DMS 273 treated with DMSO at 0.1 percent for 48 hours (cell line): ENCODE measurements around the gene STX12.

Experiments used
- DNase-seq: peaks from one replicate; lab custom pipeline; 2025; lab: John Stamatoyannopoulos, UW

The STX12 gene

GRCh38 chr1:27772932-27773825, at the start of gene STX12:
TSS of gene STX12 (plus strand) at chr1:27773219. CDS start at chr1:27773308, 89 bp downstream.
- peak; percentile 97 for DNase-seq

GRCh38 chr1:27724961-27725373, 48.1 kb upstream of the STX12 start:
- DNase-seq, result peak; percentile 66

DNA sequence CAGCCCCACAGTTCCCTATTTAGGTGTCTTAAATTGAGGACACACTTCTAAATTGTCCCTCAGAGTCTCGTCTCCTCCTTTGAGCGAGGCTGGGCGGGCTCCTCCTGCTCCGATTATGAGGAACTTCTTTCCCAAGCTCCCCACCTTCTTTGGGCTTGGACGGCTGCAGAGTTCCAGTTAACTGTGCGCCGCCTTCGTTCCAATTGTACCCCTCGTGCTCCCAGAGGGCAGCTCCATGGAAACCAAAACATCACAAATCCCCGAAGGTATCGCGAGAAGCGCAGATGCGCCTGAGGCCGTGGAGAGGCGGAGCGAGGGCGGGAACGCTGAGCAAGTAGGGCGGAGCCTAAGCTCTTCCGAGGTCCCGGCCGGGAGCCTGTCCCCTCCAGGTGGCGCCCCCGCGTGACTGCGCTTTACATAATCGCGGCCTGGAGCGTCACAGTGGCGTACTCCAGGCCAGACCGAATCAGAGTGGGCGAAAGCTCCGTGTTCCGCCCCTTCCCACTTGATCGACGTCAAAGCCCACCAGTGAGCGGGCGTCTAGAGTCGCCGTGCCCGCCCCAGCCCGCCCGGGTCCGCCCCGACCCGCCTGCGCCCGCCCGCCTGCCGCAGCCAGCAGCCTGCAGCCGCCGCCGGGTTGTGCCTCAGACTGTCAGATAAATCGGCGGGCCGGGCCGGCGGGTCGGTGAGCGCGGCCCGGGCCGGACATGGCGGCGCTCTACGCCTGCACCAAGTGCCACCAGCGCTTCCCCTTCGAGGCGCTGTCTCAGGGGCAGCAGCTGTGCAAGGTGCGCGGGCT, 47.4 kb upstream of the STX12 start, which contains the start of gene FAM76A:
TSS of gene FAM76A (plus strand) at position 588 of the 799 bp plus-strand sequence. CDS start at position 708, 120 bp downstream.
- DNase-seq, result peak; percentile 98

DNA sequence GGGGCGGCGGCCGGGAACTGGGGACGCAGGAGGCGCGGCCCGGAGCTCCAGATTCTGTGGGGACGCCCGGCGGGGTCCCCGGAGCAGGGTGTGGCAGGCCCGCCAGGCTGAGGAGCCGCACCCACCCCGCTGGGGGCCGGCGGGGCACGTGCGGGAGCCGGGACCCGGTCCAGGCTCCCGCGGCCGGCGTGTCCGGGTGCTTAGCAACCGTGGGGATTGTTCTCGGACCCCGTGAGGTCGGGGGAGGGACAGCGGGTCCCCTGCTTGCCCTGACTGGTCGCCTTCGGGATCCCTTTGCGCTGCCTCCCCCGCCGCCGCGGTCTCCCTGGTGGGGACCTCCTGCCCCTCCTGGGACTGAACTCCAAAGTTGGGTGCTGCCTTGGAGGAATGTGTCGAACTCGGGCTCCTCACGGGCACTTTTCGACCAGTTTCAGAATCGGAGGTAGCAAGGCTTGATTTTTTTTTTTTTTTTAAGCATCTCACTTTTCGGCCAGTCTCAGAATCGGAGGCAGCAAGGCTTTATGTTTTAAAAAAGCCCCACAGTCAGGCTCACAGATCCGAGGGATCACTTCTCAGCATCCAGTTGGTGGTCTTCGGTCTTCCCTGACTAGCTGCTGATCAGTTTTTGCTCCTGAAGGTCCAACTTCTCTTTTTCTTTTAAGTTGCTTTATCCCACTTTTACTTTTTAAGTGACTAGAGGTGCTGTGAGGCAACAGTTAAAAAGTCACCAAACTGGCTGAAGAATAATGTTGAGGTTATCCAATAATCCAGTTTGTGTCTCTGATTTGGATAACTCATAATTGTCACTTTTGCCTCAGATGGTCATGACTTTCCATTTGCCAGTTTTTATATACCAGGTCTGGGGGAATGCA, 46.6 kb upstream of the STX12 start:
- no peak for DNase-seq

GRCh38 chr1:27727126-27727525, 45.9 kb upstream of the STX12 start:
- no peak for DNase-seq

- no peak for DNase-seq
Observed at GRCh38 chr1:27736252-27736651, 36.8 kb upstream of the STX12 start.

- no peak for DNase-seq
Observed at GRCh38 chr1:27741121-27741520, 31.9 kb upstream of the STX12 start.

- DNase-seq, result no peak
Observed at GRCh38 chr1:27744556-27744955, 28.5 kb upstream of the STX12 start.

DNA sequence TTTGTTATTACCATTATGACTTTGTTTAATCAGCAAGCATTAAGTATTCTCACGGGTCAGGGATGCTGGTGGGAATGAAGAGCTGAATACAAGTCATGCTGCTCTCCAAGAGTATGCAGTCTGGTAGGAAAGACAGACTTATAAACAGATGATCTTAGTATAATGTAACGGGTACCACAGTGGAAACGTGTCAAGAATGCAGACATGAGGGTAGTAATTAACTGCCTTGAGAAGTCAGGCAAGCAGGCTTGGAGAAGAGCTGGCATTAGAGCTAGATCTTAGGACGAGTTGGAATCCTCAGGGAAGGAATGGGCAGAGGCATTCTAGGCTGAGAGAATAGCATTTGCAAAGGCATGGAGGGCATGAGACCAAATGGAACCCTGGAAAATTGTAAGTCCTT, 27.6 kb upstream of the STX12 start:
- no peak for DNase-seq

DNA sequence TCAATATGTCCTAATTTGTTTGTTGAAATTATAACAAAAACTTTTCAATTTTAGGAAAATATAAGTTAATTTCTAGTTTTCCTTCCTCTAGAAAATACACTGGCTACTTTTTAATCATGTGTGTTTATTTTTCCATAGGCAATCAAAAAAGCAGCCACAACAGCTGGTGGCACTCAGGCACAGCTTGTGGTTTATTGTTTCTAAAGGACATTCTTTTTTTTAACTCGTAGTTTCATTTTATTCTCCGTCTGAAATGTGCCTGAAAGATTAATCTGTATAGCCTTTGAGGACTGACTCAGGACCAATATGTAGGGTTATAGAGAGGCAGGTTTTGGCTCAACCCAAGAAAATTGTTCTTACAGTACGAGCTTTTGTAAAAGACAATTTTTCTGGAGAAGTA, 20.7 kb upstream of the STX12 start:
- DNase-seq, result no peak

DNA sequence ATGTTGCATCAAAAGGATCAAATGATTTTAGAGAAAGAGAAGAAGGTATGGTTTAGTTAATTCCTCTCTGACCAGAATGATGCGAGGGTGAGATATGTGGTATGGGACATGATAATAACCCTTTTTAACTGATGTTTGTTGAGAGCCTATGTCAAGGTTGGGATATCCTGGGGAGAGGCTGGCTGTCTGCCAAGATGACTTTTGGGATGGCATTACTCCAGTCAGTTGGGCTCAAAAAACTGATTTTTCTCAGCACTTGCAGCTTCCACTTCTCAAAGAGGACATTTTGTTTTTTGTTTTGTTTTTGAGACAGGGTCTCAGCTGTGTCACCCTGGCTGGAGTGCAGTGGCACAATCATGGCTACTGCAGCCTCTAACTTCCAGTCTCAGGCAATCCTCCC, 17.7 kb upstream of the STX12 start:
- no peak for DNase-seq

GRCh38 chr1:27755865-27756264, 17.2 kb upstream of the STX12 start:
- DNase-seq, result no peak

DNA sequence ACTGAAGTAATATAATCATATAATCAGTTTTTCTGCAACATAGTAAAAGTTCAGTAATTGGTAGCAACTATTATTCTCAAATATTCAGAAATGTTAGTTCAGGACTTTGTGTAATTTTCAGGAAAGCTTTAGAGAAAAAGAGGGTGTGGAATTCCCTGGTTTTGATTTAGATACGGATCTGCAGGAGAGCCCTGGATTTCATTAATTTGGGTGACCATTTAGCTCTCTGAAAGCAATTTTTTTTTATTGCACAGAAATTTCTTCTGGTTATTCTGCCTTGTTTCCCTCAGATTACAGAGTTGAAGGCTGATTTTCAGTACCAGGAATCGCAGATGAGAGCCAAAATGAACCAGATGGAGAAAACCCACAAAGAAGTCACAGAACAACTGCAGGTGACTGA, 13.8 kb upstream of the STX12 start:
- no peak for DNase-seq

- no peak for DNase-seq
Observed at GRCh38 chr1:27760426-27760825, 12.6 kb upstream of the STX12 start.

DNA sequence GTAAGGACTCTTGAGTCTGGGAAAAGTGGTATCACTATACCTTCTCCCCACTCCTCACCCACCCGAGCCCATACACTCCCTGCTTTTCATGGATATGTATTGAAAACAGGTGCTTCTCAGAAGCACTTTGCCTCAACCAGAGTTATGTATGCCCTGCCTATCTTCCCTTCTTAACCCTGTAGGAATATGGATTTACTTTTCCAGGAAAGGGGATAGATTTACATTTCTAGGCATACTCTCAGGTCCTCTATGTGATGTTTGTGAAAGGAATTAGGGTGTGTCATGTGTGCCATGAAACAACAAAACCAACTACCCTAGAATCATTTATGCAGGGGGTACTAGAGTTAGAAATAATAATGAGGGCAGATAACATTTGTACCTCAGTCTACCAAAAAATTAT, 11.0 kb upstream of the STX12 start:
- no peak for DNase-seq

DNA sequence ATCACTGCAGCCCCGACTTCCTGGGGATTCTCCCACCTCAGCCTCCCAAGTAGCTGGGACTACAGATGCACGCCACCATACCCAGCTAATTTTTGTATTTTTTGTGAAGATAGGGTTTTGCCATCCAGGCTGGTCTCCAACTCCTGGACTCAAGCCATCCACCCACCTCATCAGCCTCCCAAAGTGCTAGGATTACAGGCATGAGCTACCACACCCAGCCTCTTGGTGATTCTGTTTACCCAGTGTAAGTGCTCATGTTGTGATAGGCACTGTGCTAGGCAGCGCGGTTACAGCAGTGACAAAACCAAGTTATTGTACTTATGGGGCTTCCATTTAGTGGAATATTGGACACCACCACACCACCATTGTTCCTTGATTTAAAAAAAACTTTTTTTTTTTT, 9.7 kb upstream of the STX12 start:
- no peak for DNase-seq

- no peak for DNase-seq
Observed at GRCh38 chr1:27770293-27770830, 2.7 kb upstream of the STX12 start.

DNA sequence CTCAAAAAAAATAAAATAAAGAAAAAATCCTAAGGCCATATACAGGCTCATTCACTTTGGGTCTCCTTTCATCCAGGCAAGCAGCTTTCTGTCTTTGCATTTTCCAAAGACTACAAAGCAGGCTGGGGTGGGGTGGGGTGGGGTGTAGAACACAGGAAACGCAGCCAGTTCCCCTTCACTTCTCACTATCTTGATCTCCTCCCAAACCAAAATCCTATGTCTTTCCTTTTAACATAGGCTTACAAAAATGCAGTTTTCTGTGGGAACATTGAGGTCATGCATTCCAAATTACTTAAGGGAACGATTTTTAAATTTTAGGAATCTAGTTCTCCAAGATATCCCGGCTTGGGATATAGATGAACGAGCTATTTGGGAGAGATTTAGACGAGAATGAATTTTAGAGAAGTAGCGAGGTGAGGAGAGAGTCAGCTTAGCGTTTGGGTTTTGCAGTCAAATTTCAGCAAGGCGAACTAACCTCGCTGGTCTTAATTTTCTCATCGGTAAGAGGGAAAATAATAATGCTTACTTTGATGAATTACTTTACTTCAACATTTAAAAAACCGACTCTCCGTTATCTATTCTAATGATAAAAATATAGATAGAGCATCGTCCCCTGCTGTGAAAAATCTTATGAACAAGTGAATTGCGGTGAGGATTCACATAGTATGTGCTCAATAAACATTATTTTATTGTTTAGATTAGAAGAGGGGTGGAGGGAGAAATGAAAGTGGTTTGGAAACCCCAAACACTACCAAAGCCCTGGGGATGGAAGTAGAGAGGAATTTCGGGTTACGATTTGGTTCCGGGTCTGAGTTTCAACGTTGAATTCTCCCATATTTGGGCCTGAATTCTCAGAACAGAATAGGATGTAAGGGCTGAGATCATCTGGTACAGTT, 735 bp upstream of the STX12 start:
- DNase-seq, result no peak

DNA sequence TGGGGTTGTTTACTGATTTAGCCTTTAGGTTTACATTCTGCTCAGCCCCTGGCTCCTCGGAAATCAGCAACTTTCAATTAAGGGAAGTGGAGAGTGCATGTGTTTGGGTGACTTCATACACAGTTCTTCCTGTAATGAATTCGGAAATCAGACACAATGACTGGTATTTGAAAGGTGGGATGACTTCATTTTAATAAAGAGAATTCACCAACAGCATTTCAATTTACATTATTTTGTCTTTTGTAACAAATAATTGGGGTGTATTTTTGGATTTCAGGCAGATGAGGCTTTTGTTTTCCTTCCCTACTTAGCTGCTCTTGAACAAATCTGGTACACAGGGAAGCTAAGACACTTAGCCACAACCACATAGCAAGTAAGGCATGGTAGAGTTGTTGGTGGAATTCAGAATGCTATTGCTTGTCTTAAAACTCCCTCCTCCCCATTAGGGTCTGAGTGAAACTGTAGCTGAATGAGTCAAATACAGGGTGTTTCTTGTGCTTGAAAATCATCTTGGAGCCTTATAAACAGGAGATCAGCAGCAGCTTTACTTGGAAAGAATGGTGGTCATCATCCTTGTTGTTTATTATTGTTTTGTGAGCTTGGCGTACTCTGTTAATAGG, 917 bp downstream of the STX12 start:
- no peak for DNase-seq

DNA sequence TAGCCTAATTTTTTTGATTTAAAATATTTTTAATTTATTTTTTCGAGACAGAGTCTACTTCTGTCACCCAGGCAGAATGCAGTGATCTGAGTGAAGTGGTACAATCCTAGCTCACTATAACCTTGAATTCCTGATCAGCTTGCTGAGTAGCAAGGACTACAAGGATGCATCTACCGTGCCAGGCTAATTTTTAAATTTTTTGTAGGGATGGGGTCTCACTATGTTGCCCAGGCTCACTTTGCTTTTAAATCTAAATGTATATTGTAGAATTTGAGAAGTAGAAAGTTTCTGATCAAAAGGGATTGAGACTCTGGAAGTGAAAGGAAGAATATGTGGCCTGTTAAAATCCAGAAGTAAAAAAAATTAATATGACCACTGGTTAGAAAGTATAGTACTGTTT, 1.6 kb downstream of the STX12 start:
- DNase-seq, result no peak
